ENCODE measurements around the gene MTG2. TPM values are rescaled to one million over a fixed set of nuclear protein-coding genes. Genes with fewer than 3 reads are reported as not detected.

MTG2 gene
- total and polyA plus RNA-seq, 2 of the 4 experiments (the other 2 are of a cell fraction), result 11.5 to 25.2 TPM

Other genes with a start within 250 kb of the MTG2 start
- 1.4 and 1.7 TPM in 2 replicates for gene TAF4, start 117.1 kb upstream of the MTG2 start, total RNA-seq (2012; rRNA removed)
- gene TAF4, start 117.1 kb upstream of the MTG2 start, polyA plus RNA-seq (2012; rRNA removed), result 4.9 and 5.1 TPM in 2 replicates
- gene LSM14B, start 60.6 kb upstream of the MTG2 start, total RNA-seq (2012; rRNA removed), result 23.7 and 30.6 TPM in 2 replicates
- gene LSM14B, start 60.6 kb upstream of the MTG2 start, polyA plus RNA-seq (2012; rRNA removed), result 41.1 and 46.7 TPM in 2 replicates
- 458 and 487 TPM in 2 replicates for gene PSMA7, start 39.6 kb upstream of the MTG2 start, total RNA-seq (2012; rRNA removed)
- gene PSMA7, start 39.6 kb upstream of the MTG2 start, polyA plus RNA-seq (2012; rRNA removed), result 417 and 520 TPM in 2 replicates
- gene SS18L1, start 39.3 kb upstream of the MTG2 start, total RNA-seq (2012; rRNA removed), result 8.1 and 10.6 TPM in 2 replicates
- 12.2 and 15.6 TPM in 2 replicates for gene SS18L1, start 39.3 kb upstream of the MTG2 start, polyA plus RNA-seq (2012; rRNA removed)
- not detected in 2 replicates for gene HRH3, start 37.2 kb downstream of the MTG2 start, total RNA-seq (2012; rRNA removed)
- gene HRH3, start 37.2 kb downstream of the MTG2 start, polyA plus RNA-seq (2012; rRNA removed), result not detected in 2 replicates
- gene OSBPL2, start 55.5 kb downstream of the MTG2 start, total RNA-seq (2012; rRNA removed), result 27.6 and 28.6 TPM in 2 replicates
- gene OSBPL2, start 55.5 kb downstream of the MTG2 start, polyA plus RNA-seq (2012; rRNA removed), result 17.7 and 19.3 TPM in 2 replicates
- 96.9 and 103 TPM in 2 replicates for gene ADRM1, start 120.0 kb downstream of the MTG2 start, total RNA-seq (2012; rRNA removed)
- gene ADRM1, start 120.0 kb downstream of the MTG2 start, polyA plus RNA-seq (2012; rRNA removed), result 149 and 188 TPM in 2 replicates
- gene LAMA5, start 184.3 kb downstream of the MTG2 start, total RNA-seq (2012; rRNA removed), result 0.56 and 0.90 TPM in 2 replicates
- gene LAMA5, start 184.3 kb downstream of the MTG2 start, polyA plus RNA-seq (2012; rRNA removed), result 7.3 and 11.4 TPM in 2 replicates
- gene RPS21, start 204.1 kb downstream of the MTG2 start, total RNA-seq (2012; rRNA removed), result 2,710 and 3,846 TPM in 2 replicates
- 4,298 and 4,766 TPM in 2 replicates for gene RPS21, start 204.1 kb downstream of the MTG2 start, polyA plus RNA-seq (2012; rRNA removed)
- gene CABLES2, start 224.3 kb downstream of the MTG2 start, total RNA-seq (2012; rRNA removed), result 1.1 and 1.4 TPM in 2 replicates
- 5.1 TPM in 2 replicates for gene CABLES2, start 224.3 kb downstream of the MTG2 start, polyA plus RNA-seq (2012; rRNA removed)
- not detected in 2 replicates for gene RBBP8NL, start 244.5 kb downstream of the MTG2 start, total RNA-seq (2012; rRNA removed)
- gene RBBP8NL, start 244.5 kb downstream of the MTG2 start, polyA plus RNA-seq (2012; rRNA removed), result not detected in 2 replicates

Measured in IMR-90 (cell line).